Activated CD4-positive, alpha-beta T cell treated with anti-CD3 and anti-CD28 coated beads, Interleukin-10, Interleukin-2, amounts not matched to agents 100 ng/mL and 50 ng/mL, durations not matched to agents 16 hours and 8 hours (primary cell): ENCODE results near the gene LCORL.

Experiments used
- DNase-seq: peaks from one replicate; pipeline ENCODE4 v3.0.0-alpha.2; 2020

Gene LCORL

DNA sequence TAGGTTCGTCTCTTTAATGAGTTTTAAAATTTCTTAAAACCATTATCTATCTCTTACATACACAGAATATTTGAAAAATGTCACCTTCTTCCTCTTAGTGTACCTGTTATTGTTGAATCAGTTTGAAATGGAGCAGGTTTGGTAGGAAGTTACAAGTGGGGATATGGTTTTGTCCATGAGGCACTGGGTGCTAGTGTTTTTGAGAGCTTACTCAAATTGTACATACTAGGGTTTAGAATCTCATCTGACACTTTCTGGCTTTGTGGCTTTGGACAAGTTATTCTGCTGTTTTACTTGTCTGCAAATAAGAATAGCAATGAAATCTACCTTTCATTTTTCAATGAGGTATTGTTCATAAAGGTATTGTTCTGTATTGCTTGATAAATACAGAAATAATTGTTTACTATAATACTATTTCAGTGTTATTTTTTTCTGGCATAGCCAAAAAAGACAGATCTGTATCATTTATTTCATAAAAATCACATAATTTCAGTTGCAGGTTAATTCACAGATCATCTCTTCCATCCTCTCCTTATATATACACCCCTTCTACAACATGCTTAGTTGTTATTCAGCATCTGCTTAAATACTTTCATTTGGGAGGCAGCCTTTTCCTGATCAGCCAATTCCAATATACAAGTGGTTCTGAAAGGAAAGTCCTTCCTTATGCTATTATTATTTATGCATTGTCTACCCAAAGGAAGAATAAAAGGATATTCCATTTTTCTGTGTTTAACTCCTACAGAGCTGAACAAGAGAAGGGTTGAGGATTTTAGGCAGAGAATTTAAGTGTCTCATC lies 197.5 kb downstream of the LCORL start:
- DNase-seq, result no peak

DNA sequence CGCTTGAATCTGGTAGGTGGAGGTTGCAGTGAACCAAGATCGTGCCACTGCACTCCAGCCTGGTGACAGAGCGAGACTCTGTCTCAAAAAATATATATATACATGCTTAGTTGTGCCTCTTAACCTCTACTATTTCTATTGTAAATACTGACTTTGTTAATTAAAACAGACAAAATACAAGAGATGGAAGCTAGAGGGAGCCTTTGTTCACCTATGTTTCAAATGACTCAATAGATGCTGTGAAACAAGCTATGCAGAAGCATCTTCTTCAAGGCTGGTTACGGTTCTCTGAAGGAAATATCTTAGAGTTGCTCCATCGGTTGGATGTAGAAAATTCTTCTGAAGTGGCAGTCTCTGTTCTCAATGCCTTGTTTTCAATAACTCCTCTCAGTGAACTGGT lies 204.5 kb downstream of the LCORL start:
- DNase-seq, result peak; percentile 44

DNA sequence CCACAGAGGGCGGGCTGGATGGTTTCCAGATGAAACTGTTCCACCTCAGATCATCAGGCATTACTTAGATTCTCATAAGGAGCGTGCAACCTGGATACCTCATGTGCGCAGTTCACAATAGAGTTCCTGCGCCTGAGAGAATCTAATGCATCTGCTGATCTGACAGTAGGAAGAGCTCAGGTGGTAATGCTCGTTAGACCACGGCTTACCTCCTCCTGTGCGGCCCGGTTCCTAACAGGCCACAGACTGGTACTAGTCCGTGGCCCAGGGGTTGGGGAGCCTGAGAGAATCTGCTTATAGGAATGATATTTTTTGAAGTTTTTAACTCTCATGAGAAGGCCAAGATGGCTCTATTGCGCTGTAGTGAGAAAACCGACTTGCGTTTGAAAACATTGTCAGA lies 205.4 kb downstream of the LCORL start:
- no peak for DNase-seq

DNA sequence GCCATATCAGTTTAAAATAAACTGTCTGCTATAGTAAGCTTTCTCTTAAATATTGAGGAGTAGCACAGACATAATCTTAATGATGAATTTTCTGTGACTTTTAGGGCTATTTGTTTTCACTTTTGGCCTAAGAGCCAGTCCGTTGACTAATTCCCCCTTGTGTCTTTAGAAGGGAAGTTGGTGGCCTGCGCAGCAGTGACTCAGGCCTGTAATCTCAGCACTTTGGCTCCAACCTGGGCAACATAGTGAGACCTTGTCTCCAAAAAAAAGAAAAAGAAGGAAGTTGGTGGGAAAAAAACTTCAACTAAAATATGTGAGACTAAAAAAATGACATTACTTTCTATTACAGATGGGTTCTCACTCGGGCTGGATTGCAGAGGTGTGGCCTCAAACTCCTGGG lies 207.4 kb downstream of the LCORL start:
- DNase-seq, result no peak

DNA sequence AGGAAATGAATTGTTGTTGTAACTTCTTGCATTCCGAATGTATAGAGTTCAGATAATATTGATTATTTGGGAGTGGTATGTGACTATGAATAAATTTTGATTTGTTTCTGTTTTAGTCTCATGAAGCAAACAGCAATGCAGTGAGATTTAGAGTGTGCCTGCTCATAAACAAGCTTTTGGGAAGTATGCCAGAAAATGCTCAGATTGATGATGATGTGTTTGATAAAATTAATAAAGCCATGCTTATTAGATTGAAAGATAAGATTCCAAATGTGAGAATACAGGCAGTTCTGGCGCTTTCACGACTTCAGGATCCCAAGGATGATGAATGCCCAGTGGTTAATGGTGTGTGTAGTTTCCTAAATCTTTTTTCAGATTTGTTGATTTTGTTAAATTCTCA lies 208.8 kb downstream of the LCORL start:
- DNase-seq, result no peak

DNA sequence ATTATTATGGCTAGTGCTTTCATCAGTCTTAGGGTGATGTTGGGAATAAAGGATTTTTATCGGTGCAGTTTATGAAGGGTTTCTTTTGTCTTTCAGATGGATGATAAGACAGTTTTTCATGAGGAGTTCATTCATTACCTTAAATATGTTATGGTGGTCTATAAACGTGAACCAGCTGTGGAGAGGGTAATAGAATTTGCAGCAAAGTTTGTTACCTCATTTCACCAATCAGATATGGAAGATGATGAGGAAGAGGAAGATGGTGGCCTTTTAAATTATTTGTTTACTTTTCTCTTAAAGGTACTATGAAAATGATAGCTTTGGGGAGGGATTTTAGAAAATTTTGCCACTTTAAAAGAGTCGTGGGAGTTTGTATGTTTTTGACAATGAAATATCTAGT lies 209.4 kb downstream of the LCORL start:
- no peak for DNase-seq

DNA sequence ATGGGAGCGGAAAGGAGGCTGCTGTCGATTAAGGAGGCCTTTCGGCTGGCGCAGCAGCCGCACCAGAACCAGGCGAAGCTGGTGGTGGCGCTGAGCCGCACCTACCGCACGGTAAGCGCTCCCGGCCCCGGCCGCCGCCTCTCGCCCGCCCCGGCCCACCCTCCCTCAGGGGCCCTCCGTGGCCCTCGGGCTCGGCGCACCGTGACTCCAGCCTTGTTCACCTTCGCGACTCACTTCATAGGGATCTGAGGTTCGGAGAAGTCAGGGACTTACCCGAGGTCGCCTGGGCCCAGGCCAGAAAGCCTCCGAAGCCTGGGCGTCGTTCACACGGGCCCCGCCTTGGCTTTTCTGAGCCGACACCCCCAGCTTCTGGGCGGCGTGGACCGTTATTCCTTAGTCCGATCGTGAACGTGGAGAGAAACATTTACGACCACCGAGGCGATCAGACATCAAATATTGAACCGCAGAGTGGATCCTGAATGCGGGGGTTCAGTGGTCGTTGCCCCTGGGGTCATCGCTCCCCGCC lies 210.4 kb downstream of the LCORL start:
- peak; percentile 40 for DNase-seq

DNA sequence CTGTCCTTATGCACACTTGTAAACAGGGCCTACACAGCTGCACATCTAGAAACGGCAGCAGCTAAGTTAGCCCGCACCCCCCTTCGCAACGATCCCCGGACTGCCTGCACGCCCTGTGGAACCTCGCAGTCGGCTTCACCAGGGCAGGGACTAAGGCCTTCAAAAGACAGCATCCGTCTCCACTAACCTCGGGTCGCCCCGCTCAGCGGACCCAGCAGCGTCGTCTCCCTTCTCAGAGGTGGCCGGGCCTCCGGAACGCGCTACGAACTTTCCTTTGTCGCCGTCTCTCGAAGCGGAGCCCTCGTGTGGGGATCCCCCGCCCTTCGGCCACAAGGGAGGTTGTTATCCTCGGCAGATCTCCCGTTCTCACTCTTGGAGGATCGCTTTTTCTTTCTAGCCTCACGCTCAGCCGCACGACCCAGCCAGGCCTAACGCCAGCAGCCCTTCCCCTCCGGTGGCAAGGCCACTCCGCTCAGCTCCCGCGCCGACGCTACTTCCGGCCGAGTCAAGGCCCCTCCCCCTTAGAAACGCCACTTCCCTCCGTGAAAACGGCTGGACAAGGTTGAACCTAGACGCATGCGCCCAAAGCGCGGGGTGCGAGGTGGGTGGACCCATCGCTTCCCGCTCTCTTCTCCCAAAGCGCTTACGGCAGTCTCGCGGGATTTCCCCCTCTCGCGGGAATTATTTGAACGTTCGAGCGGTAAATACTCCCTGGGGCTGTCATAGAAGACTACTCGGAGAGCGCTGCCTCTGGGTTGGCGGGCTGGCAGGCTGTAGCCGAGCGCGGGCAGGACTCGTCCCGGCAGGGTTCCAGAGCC lies 211.1 kb downstream of the LCORL start, which contains the start of the genes DCAF16 and NCAPG:
TSS of gene DCAF16 (minus strand) at position 498 of the 818 bp plus-strand sequence. CDS start 6,616 bp downstream, outside the sequence.
TSS of gene NCAPG (plus strand) at position 720 of the 818 bp plus-strand sequence. CDS start 99 bp downstream, outside the sequence.
- peak; percentile 100 for DNase-seq

DNA sequence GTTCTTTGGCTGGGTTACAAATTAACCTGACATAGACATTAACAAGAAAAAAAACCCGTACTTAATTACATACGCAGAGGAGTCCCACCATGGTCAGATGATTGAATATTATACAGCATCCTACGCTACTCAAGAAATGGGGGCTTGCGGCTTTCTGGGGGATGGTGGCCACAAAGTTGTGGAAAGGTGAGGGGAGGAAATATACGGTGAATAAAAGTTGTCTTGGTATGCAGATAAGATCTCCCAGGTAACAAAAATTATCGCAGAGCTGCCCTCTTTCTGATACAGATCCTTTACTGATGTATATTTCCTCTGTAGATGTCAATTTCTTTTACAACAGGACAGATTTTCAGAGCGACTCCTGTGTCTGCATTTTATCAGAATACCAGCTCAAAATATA lies 211.9 kb downstream of the LCORL start:
- no peak for DNase-seq

DNA sequence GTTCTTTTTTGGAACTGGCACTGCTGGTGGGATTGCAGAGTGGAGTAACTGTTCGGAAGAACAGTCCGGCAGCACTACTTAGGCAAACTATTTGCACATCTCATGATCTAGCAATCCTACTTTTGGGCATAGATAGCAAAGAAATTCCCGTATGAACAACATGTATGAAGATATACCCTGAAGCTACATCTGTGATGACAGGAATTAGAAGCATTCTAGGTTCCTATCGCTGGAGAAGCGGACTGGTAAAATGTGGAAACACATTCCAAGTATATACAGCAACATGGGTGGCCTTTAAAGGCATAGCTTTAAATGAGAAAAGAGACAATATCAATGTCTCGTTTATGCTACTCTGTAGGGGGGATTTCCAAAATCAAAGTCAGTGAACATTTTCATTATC lies 214.1 kb downstream of the LCORL start:
- no peak for DNase-seq

DNA sequence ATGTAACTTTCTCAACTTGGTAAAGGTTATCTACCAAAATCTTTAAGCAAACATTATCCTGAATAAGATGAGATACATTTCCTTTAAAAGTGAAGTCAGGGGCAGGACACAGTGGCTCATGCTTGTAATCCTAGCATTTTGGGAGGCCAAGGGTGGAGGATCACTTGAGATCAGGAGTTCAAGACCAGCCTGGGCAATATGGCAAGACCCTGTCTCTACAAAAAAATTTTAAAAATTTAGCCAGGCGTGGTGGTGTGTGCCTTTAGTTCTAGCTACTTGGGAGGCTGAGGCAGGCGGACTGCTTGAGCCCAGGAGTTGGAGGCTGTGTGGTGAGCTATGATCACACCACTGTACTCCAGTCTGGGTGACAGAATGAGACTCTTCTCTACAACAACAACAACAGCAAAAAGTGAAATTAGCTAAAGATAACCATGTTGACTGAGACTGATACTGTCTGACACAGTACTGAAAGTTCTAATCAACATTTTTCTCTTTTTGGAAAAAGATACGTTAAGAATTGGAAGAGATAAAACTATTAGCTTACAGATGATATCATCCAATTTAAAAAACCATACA lies 215.9 kb downstream of the LCORL start:
- peak; percentile 55 for DNase-seq

DNA sequence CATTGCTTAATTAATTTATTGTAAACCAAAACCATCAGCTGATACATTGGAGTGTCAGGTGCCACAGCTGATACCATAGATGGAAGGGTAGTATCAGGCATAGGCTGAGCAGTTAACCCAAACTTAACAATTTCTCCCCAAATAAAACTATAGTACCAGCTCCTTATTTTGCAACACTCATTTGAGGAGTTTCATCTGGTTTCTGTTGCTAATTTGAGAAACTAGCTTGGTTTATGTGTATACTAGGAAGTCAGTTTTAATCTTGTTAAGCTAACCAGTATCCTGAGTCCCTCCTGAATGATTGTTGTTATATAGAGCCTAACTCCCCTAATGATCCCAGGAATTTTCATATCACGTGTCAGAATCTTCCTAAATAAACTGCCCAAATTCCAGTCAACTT lies 223.7 kb downstream of the LCORL start:
- peak; percentile 27 for DNase-seq

DNA sequence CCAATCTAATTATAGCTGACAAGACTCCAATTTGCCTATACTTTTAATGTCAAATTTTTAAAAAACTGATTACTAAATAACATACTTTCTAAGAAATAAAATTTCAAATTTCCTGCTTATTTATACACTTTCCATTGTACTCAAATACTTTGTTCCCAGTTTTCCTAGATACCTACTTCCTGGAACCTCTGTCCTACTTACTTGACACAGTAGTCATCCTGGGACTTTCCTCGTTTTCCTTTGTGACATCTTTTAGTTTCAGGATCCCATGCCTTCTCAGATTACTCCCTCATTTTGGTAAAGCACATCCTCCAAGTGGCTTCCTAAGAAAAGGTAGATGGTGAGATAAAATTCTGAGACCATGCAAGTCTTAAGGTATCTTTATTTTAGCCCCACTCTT lies 226.8 kb downstream of the LCORL start:
- DNase-seq, result no peak
